Epithelial cell of esophagus (primary cell): ENCODE results near the gene POGLUT2.

ENCODE experiments used
- DNase-seq: peaks from one replicate; pipeline ENCODE4 v3.0.0; 2010; ENCODE audit warnings: low read depth
- H3K4me3 ChIP-seq: 2 replicates; pipeline ENCODE4 v1.5.1; 2011; ENCODE audit warnings: mild to moderate bottlenecking, low read length, control low read depth
- CTCF ChIP-seq: IDR thresholded peaks from 2 replicates; pipeline ENCODE4 v1.5.1; 2011; ENCODE audit warnings: low read depth, mild to moderate bottlenecking, low read length, control low read depth, inconsistent platforms; ENCODE audit not compliant: insufficient read depth; ENCODE audit errors: missing control alignments

Gene POGLUT2

GRCh38 chr13:102742101-102742500 lies 56.7 kb downstream of the POGLUT2 start:
- H3K4me3 ChIP-seq = no peak overlapping the region
- DNase-seq = no peak
- no peak for TF ChIP-seq CTCF
